Measurements from ENCODE around the gene KLHL29.

The KLHL29 gene

DNA sequence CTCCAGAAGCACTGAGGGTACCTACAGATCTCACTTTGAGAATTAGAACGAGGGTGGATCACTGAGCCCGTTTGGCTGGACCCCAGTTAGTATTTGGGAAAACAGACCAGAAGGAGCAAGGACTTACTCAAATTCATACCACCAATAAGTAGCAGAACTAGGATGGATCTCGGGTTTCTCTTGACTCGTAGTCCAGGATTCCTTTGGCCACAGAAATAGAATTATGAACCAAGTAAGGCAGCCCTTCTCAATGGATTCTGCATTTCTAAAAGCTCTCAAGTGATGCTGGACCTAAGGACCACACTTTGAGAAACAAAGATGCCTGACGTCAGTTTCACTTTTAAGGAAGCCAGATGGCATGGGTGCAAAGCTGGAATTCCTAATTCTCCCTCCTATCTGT is 153.0 kb downstream of the KLHL29 start:
- H3K4me2 ChIP-seq: peak overlapping the region in 5 of 11 experiments; percentile 29 to 48 (median 38); a peak in 6 of 22 replicates
- no peak for TF ChIP-seq Cebpa-rat (IDR thresholded peaks at IDR 0.05)
- H3K27ac ChIP-seq: no peak overlapping the region
- H3K4me3 ChIP-seq: no peak overlapping the region
- H4K20me1 ChIP-seq: no peaks in the 10 kb centered on the region; a peak in 1 of 22 replicates
- no peaks in the 10 kb centered on the region for H3K9me3 ChIP-seq (replicated peaks in 1 of 11)
- H3K36me3 ChIP-seq: no peaks in the 10 kb centered on the region
- peaks cover 12 to 48% (median 32%) of the 10 kb centered on the region in 10 experiments for H3K4me1 ChIP-seq
- H3K27me3 ChIP-seq: peaks cover 0 to 24% (median 0%) of the 10 kb centered on the region in 11 experiments; a peak in 6 of 22 replicates
- no peak overlapping the region for H3K9ac ChIP-seq

DNA sequence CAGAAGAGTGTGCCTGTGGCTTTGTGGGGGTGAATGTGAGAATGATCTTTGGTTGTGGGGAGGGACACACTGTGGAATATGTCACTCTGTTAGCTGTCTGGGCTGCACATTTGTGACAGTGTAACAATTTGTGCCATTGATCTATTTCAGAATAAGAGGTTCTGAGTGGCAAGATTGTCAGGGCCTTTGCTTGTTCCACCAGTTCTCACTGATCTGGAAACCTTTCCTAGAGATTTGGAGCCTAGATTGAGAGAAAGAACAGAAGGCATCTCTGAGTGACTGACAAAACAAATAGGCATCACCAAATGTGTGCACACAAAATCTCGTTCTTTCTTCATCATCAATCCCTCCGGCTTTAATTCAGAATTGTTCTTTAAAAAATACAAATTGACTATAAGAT is 153.6 kb downstream of the KLHL29 start:
- no peak for TF ChIP-seq Cebpa-rat (IDR thresholded peaks at IDR 0.05)
- no peak overlapping the region for H3K27ac ChIP-seq

DNA sequence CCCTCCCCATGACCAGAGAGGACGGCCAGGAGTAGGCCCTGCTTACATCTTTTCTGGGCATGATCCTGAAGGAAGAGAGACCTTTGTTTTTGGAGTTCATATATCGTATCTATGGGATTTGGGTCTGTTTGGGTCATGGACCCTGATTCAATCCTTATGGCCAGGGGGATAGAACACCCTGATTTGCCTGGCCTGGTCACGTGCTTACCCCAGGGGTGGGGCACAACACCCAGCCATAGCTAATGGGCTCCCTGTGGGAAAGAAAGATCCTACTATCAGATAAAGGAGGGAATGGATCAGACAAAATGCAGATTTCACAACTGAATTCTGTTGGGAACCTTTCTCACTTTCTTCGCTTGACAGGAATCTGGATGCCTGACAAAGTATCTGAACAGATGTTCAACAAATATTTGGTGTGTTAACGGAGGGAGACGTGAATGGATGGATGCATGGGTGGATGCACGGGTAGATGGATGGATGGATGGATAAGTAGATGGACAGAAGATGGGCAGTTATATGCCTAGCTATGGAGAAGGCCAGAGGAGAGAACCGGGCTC is 155.9 kb downstream of the KLHL29 start:
- Histone ChIP-seq H3K4me2 (no peak overlapping the region), H3K4me1 (peaks cover 28 to 46% (median 38%) of the 10 kb centered on the region in 10 experiments), H3K27me3 (peaks cover 0 to 6% (median 0%) of the 10 kb centered on the region in 11 experiments; a peak in 3 of 22 replicates), H3K36me3 (no peaks in the 10 kb centered on the region), H3K9ac (no peak overlapping the region), H3K27ac (no peak overlapping the region), H3K4me3 (no peak overlapping the region), H3K9me3 (replicated peaks in 1 of 11) (no peaks in the 10 kb centered on the region), H4K20me1 (peaks cover 0 to 10% (median 0%) of the 10 kb centered on the region in 11 experiments; a peak in 3 of 22 replicates)
- no peak for TF ChIP-seq Cebpa-rat (IDR thresholded peaks at IDR 0.05)

More for the DNA sequence above, 153.6 kb downstream of the KLHL29 start:
- no peaks in the 10 kb centered on the region; a peak in 2 of 22 replicates for H4K20me1 ChIP-seq
- H3K36me3 ChIP-seq: no peaks in the 10 kb centered on the region
- no peak overlapping the region for H3K4me3 ChIP-seq
- H3K9ac ChIP-seq: no peak overlapping the region
- peaks cover 0 to 18% (median 0%) of the 10 kb centered on the region in 11 experiments; a peak in 5 of 22 replicates for H3K27me3 ChIP-seq
- no peak overlapping the region for H3K4me2 ChIP-seq
- H3K4me1 ChIP-seq: peaks cover 11 to 48% (median 32%) of the 10 kb centered on the region in 10 experiments
- no peaks in the 10 kb centered on the region for H3K9me3 ChIP-seq (replicated peaks in 1 of 11)

DNA sequence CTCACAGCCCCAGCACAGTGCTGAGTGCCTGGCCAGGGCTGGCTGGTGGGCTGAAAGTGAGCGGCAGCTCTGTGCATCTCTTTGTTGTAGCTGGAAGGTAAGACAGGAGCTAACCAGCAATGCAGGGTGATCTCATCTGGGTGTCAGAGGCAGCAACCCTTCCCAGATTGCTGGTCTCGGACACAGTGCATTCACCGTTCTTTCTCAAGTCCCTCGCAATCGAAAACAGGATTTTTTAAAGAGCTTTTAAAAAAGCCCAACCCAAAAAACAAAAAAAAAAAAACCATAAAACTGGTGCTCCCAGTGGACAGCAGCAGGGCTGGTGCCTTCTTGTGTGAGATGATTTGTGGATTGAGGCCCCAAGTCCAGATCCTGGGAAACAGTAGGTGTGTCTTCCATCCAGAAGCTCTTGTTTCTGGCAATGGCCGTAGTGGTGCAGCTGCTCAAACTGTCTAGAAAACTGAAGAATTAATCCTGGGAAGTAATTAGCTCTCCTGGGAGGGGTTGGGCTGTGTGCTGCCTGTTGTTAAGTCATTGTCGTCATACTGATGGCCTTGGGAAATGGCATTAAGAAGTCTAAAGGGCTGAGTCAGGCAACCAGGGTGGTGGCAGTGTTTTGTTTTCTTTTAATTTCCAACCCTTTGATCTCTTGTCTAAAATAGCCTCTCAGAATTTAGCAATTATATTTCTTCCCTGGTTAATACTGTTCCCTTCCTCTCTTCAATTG is 156.7 kb downstream of the KLHL29 start:
- Histone ChIP-seq H3K27ac (no peak overlapping the region), H4K20me1 (peaks cover 0 to 11% (median 0%) of the 10 kb centered on the region in 11 experiments; a peak in 3 of 22 replicates), H3K4me1 (peaks cover 28 to 47% (median 41%) of the 10 kb centered on the region in 10 experiments), H3K9ac (no peak overlapping the region), H3K4me2 (peak overlapping the region in 6 of 11 experiments; percentile 46 to 72 (median 64); a peak in 3 of 22 replicates), H3K9me3 (replicated peaks in 1 of 11) (no peaks in the 10 kb centered on the region), H3K27me3 (peaks cover 0 to 6% (median 0%) of the 10 kb centered on the region in 11 experiments; a peak in 3 of 22 replicates), H3K36me3 (no peaks in the 10 kb centered on the region), H3K4me3 (no peak overlapping the region)
- no peak for TF ChIP-seq Cebpa-rat (IDR thresholded peaks at IDR 0.05)

DNA sequence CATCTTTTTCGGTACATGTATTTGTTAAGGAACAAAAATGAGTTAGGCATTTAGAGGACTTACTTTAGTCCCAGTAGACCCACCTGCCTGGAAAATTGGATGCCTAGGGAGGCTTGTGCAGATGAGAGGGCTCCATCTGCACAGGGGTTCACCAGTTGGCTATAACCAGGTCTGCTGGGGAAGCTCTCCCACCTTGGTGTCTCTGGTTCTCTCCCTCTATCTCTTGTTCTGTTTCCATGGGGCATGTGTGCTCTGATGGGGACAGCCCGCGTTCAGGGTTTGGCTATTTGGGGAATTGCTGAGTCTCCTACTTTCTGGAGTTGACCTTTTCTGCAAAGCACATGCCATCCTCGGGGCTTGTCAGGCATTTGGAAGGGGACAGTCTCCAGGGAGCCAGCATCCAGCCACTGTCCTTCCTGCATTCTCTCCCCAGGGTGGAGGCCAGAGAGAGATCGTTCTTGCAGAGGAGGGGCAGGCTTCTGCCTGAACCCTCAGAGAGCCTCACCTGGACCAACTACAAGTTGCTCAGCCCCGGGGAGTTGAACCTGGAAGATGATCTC is 157.3 kb downstream of the KLHL29 start:
- no peak overlapping the region for H3K9ac ChIP-seq
- TF ChIP-seq Cebpa-rat (IDR thresholded peaks at IDR 0.05): no peak
- no peaks in the 10 kb centered on the region for H3K9me3 ChIP-seq (replicated peaks in 1 of 11)
- no peak overlapping the region for H3K27ac ChIP-seq
- peaks cover 0 to 11% (median 0%) of the 10 kb centered on the region in 11 experiments; a peak in 3 of 22 replicates for H4K20me1 ChIP-seq
- H3K4me1 ChIP-seq: peaks cover 27 to 47% (median 42%) of the 10 kb centered on the region in 10 experiments
- peaks cover 0 to 6% (median 0%) of the 10 kb centered on the region in 11 experiments; a peak in 3 of 22 replicates for H3K27me3 ChIP-seq
- H3K36me3 ChIP-seq: no peaks in the 10 kb centered on the region
- H3K4me2 ChIP-seq: peak overlapping the region in 10 of 11 experiments; percentile 28 to 72 (median 58); a peak in 20 of 22 replicates
- no peak overlapping the region for H3K4me3 ChIP-seq

DNA sequence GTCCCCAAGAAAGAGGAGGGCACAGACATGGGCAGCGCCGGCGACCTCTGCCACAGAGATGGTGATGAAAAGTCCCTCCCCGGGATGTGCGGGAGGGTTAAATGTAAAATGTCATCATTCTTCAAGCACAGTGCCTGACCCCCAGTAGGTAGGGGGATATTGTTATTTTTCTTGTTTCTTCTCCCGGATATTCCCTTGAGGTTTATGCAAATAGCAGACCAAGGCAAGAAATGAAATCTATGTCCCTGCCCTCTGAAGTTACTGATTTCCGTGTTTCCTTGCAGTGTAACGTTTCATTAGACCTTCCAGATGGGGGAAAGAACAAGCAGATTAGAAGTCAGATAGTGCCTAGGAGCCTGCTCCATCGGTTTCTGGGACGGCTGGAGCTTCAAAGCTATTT is 158.3 kb downstream of the KLHL29 start:
- H3K4me3 ChIP-seq: no peak overlapping the region
- peaks cover 23 to 52% (median 42%) of the 10 kb centered on the region in 10 experiments for H3K4me1 ChIP-seq
- TF ChIP-seq Cebpa-rat (IDR thresholded peaks at IDR 0.05): no peak

DNA sequence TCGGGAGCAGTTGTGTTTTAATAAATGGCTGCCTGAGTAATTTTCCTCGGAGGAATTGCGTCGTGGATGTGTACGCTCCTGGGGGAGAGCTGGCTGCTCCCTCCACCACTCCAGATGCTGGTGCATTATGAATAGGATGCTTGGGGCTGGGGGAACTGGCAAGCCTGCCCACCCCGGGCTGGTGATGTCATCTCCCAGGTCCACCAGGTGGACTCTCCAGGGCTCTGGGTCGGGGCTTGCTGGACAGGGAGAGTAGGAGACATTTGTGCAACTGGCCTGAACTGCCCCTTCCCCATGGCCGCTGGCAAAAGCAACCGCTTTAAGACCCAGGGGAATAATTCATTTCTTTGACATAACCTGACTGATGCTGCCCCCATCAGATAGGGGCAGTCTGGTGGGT is 158.7 kb downstream of the KLHL29 start:
- no peak overlapping the region for H3K4me3 ChIP-seq
- TF ChIP-seq Cebpa-rat (IDR thresholded peaks at IDR 0.05): no peak
- H3K4me2 ChIP-seq: peak overlapping the region in 9 of 11 experiments; percentile 46 to 72 (median 60); a peak in 18 of 22 replicates
- H3K36me3 ChIP-seq: no peaks in the 10 kb centered on the region
- no peaks in the 10 kb centered on the region for H3K9me3 ChIP-seq (replicated peaks in 1 of 11)
- H4K20me1 ChIP-seq: peaks cover 0 to 11% (median 0%) of the 10 kb centered on the region in 11 experiments; a peak in 3 of 22 replicates
- no peak overlapping the region for H3K27ac ChIP-seq
- H3K4me1 ChIP-seq: peaks cover 27 to 56% (median 46%) of the 10 kb centered on the region in 10 experiments
- H3K9ac ChIP-seq: no peak overlapping the region
- peaks cover 0 to 6% (median 0%) of the 10 kb centered on the region in 11 experiments; a peak in 3 of 22 replicates for H3K27me3 ChIP-seq

More for the DNA sequence above, 158.3 kb downstream of the KLHL29 start:
- Histone ChIP-seq H3K27me3 (peaks cover 0 to 6% (median 0%) of the 10 kb centered on the region in 11 experiments; a peak in 3 of 22 replicates), H3K9ac (no peak overlapping the region), H3K36me3 (no peaks in the 10 kb centered on the region), H3K9me3 (replicated peaks in 1 of 11) (no peaks in the 10 kb centered on the region), H3K27ac (no peak overlapping the region), H4K20me1 (peaks cover 0 to 11% (median 0%) of the 10 kb centered on the region in 11 experiments; a peak in 3 of 22 replicates), H3K4me2 (peak overlapping the region in 10 of 11 experiments; percentile 28 to 72 (median 58); a peak in 21 of 22 replicates)

DNA sequence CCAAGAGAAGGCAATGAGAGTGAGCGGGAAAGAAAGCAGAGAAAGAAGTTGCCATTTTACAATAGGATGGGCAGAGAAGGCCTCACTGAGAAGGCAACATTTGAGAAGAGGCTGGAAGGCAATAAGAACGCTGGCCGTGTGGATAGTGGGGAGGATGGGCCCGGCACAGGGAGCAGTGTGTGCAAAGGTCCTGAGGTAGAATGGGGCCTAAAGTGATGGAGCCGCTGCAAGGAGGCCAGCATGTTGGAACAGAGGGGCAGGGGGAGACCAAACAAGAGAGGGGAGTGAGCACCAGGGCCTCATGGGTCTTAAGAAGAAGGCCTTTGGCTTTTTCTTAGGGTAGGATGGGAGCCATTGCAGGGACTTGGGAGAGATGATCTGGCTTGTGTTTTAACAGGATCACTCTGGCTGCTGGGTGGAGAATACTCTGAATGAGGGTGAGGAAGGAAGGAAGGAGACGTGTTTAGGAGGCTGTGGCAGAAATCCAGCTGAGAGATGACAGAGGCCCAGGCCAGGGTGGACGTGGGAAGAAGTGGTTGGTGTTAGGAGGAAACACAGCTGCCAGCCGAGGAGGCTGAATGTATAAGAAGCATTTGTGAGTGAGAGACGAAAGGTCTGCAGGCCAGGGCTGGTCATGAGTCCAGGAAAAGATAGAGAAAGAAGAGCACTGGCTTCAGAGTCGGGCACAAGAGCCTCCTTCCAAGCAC is 159.8 kb downstream of the KLHL29 start:
- Histone ChIP-seq H3K27ac (peak overlapping the region in 2 of 11 experiments; percentile 20 to 26; a peak in 1 of 22 replicates), H3K36me3 (no peaks in the 10 kb centered on the region), H3K27me3 (peaks cover 0 to 6% (median 0%) of the 10 kb centered on the region in 11 experiments; a peak in 2 of 22 replicates), H3K9ac (no peak overlapping the region; a peak in 2 of 22 replicates), H4K20me1 (peaks cover 0 to 11% (median 0%) of the 10 kb centered on the region in 11 experiments; a peak in 3 of 22 replicates), H3K4me2 (peak overlapping the region in 8 of 11 experiments; percentile 2 to 78 (median 58); a peak in 14 of 22 replicates), H3K4me1 (peaks cover 37 to 67% (median 56%) of the 10 kb centered on the region in 10 experiments), H3K4me3 (no peak overlapping the region), H3K9me3 (replicated peaks in 1 of 11) (no peaks in the 10 kb centered on the region)
- TF ChIP-seq Cebpa-rat (IDR thresholded peaks at IDR 0.05): no peak

Measured in BLaER1 treated with 17β-estradiol and CSF1 and Interleukin-3, amounts not matched to agents 10 nM and 100 nM (cell line).